ENCODE measurements around the gene DDX47. TPM values are rescaled to one million over a fixed set of nuclear protein-coding genes. Genes with fewer than 3 reads are reported as not detected.
A peak's percentile ranks its signal among the peaks of the same experiment; 100 is the strongest.

The DDX47 gene
- total and polyA plus RNA-seq, 2 donors (not counting 1 experiment from before 2014, with no cell fraction given) = 50.1 to 93.7 TPM

- Mint-ChIP-seq H3K27ac (peak overlapping the region; percentile 69), H3K9me3 (ENCODE audit: insufficient read depth) (no peaks in the 10 kb centered on the region), H3K4me1 (peaks cover 63% of the 10 kb centered on the region), H3K27me3 (no peaks in the 10 kb centered on the region), H3K4me3 (no peak overlapping the region)
- POLR2A ChIA-PET = no interaction called here
- H3K9me3 ChIP-seq (ENCODE audit: control extremely low read depth in 1 of 3, control insufficient read depth in 2 of 3, insufficient read depth in 1 of 3, low read length in 2 of 3) = no peaks in the 10 kb centered on the region
- intact Hi-C loops (cut with micrococcal nuclease) = no loop called here
- H3K4me2 ChIP-seq (replicated peaks; ENCODE audit: low read depth, low read length, poor library complexity, severe bottlenecking) = no peak overlapping the region
- CTCF ChIA-PET = interaction anchor here (0.9 to 10.5 kb wide), 4 partner anchors 13 to 22 kb away, joined by 3 to 189 read pairs (median 6); no protein-coding TSS in a partner anchor
- peaks cover 25% of the 10 kb centered on the region for H3K79me2 ChIP-seq (ENCODE audit: control insufficient read depth, insufficient read depth, low read length)
- H4K20me1 ChIP-seq (ENCODE audit: control insufficient read depth, insufficient read depth, low read length, poor library complexity, severe bottlenecking) = no peaks in the 10 kb centered on the region
- ATAC-seq (ENCODE audit: low read depth) = no peak
- no peak overlapping the region for H3K9ac ChIP-seq (ENCODE audit: low read length)
- no peak overlapping the region for H2AFZ ChIP-seq (ENCODE audit: insufficient read depth, low read depth, low read length, poor library complexity, severe bottlenecking)
- 100% methylated on average over 6 of the region's 10 CpGs for WGBS (ENCODE audit: insufficient coverage)
- H3K36me3 ChIP-seq (replicated peaks in 1 of 2; ENCODE audit: control extremely low read depth in 1 of 2, control insufficient read depth in 1 of 2, extremely low read depth in 1 of 2, insufficient read depth in 2 of 2, low read length in 1 of 2) = peaks cover 0 to 8% of the 10 kb centered on the region in 2 experiments
- DNase-seq = no peak
- peaks cover 37 to 66% of the 10 kb centered on the region in 2 donors for H3K4me1 ChIP-seq (ENCODE audit: control insufficient read depth in 2 of 2, insufficient read depth in 2 of 2, low read length in 2 of 2)
- no peak overlapping the region for H3K27ac ChIP-seq (ENCODE audit: low read length in 2 of 2)
- no peak overlapping the region for H3K4me3 ChIP-seq (ENCODE audit: control extremely low read depth in 1 of 5, extremely low read depth in 1 of 5, insufficient read depth in 1 of 5, low read depth in 2 of 5, low read length in 4 of 5)
- no peaks in the 10 kb centered on the region for H3K27me3 ChIP-seq (replicated peaks in 1 of 4; ENCODE audit: control extremely low read depth in 1 of 4, control insufficient read depth in 3 of 4, insufficient read depth in 4 of 4, low read length in 3 of 4)
- TF ChIP-seq CTCF (IDR thresholded peaks at IDR 0.05) (no peak), EZH2 (IDR thresholded peaks at IDR 0.05; ENCODE audit: borderline replicate concordance, insufficient read depth, low read depth, low read length, poor library complexity, severe bottlenecking) (no peak)
Observed at GRCh38 chr12:12810553-12811021, 2.6 kb upstream of the DDX47 start.

- H3K9ac ChIP-seq (ENCODE audit: low read length) = no peak overlapping the region
- H3K4me2 ChIP-seq (replicated peaks; ENCODE audit: low read depth, low read length, poor library complexity, severe bottlenecking) = no peak overlapping the region
- H3K4me1 ChIP-seq (ENCODE audit: control insufficient read depth in 2 of 2, insufficient read depth in 2 of 2, low read length in 2 of 2) = peaks cover 41 to 62% of the 10 kb centered on the region in 2 donors
- peak overlapping the region; percentile 60 for H3K27ac Mint-ChIP-seq
- H3K36me3 ChIP-seq (replicated peaks in 1 of 2; ENCODE audit: control extremely low read depth in 1 of 2, control insufficient read depth in 1 of 2, extremely low read depth in 1 of 2, insufficient read depth in 2 of 2, low read length in 1 of 2) = peaks cover 0 to 15% of the 10 kb centered on the region in 2 experiments
- H3K4me3 Mint-ChIP-seq = no peak overlapping the region
- no peak for TF ChIP-seq CTCF (IDR thresholded peaks at IDR 0.05)
- TF ChIP-seq EZH2 (IDR thresholded peaks at IDR 0.05; ENCODE audit: borderline replicate concordance, insufficient read depth, low read depth, low read length, poor library complexity, severe bottlenecking) = no peak
- POLR2A ChIA-PET = interaction anchor here (0.6 kb wide), 1 partner anchor 262 kb away, joined by 4 read pairs; no protein-coding TSS in a partner anchor
- no peaks in the 10 kb centered on the region for H3K27me3 ChIP-seq (replicated peaks in 1 of 4; ENCODE audit: control extremely low read depth in 1 of 4, control insufficient read depth in 3 of 4, insufficient read depth in 4 of 4, low read length in 3 of 4)
- peaks cover 33% of the 10 kb centered on the region for H3K79me2 ChIP-seq (ENCODE audit: control insufficient read depth, insufficient read depth, low read length)
- ATAC-seq (ENCODE audit: low read depth) (no peak), DNase-seq (no peak)
- no peak overlapping the region for H3K4me3 ChIP-seq (ENCODE audit: control extremely low read depth in 1 of 5, extremely low read depth in 1 of 5, insufficient read depth in 1 of 5, low read depth in 2 of 5, low read length in 4 of 5)
- CTCF ChIA-PET = interaction anchor here (0.6 to 10.5 kb wide), 6 partner anchors 12 to 401 kb away, joined by 3 to 189 read pairs (median 4); no protein-coding TSS in a partner anchor
- H2AFZ ChIP-seq (ENCODE audit: insufficient read depth, low read depth, low read length, poor library complexity, severe bottlenecking) = no peak overlapping the region
- H3K27ac ChIP-seq (ENCODE audit: low read length in 2 of 2) = no peak overlapping the region
- no peaks in the 10 kb centered on the region for H3K27me3 Mint-ChIP-seq
- H4K20me1 ChIP-seq (ENCODE audit: control insufficient read depth, insufficient read depth, low read length, poor library complexity, severe bottlenecking) = no peaks in the 10 kb centered on the region
- no peaks in the 10 kb centered on the region for H3K9me3 Mint-ChIP-seq (ENCODE audit: insufficient read depth)
- 100% methylated on average over 1 of the region's 3 CpGs for WGBS (ENCODE audit: insufficient coverage)
- no peaks in the 10 kb centered on the region for H3K9me3 ChIP-seq (ENCODE audit: control extremely low read depth in 1 of 3, control insufficient read depth in 2 of 3, insufficient read depth in 1 of 3, low read length in 2 of 3)
- intact Hi-C loops (cut with micrococcal nuclease) = no loop called here
- peaks cover 64% of the 10 kb centered on the region for H3K4me1 Mint-ChIP-seq
Observed at GRCh38 chr12:12811343-12811742, 1.8 kb upstream of the DDX47 start.

Data from B cell (primary cell).